ENCODE results near the gene GOLGB1.
A peak's percentile ranks its signal among the peaks of the same experiment; 100 is the strongest.
"Not testable (repeated sequence)": the region's sequence is repeated elsewhere in the genome, so short reads cannot be mapped to it uniquely, and the experiment has no call there.

Gene GOLGB1, protein sequence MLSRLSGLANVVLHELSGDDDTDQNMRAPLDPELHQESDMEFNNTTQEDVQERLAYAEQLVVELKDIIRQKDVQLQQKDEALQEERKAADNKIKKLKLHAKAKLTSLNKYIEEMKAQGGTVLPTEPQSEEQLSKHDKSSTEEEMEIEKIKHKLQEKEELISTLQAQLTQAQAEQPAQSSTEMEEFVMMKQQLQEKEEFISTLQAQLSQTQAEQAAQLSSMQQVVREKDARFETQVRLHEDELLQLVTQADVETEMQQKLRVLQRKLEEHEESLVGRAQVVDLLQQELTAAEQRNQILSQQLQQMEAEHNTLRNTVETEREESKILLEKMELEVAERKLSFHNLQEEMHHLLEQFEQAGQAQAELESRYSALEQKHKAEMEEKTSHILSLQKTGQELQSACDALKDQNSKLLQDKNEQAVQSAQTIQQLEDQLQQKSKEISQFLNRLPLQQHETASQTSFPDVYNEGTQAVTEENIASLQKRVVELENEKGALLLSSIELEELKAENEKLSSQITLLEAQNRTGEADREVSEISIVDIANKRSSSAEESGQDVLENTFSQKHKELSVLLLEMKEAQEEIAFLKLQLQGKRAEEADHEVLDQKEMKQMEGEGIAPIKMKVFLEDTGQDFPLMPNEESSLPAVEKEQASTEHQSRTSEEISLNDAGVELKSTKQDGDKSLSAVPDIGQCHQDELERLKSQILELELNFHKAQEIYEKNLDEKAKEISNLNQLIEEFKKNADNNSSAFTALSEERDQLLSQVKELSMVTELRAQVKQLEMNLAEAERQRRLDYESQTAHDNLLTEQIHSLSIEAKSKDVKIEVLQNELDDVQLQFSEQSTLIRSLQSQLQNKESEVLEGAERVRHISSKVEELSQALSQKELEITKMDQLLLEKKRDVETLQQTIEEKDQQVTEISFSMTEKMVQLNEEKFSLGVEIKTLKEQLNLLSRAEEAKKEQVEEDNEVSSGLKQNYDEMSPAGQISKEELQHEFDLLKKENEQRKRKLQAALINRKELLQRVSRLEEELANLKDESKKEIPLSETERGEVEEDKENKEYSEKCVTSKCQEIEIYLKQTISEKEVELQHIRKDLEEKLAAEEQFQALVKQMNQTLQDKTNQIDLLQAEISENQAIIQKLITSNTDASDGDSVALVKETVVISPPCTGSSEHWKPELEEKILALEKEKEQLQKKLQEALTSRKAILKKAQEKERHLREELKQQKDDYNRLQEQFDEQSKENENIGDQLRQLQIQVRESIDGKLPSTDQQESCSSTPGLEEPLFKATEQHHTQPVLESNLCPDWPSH (N-terminal part only)

GRCh38 chr3:121749276-121750086, at the start of gene GOLGB1:
Gene GOLGB1 (minus strand): TSS chr3:121749741. CDS start chr3:121730971, 18,770 bp downstream.
- peak; percentile 98 for DNase-seq (ENCODE audit: low read depth, low spot score)

- DNase-seq (ENCODE audit: low read depth, low spot score): no peak
These were observed 47.4 kb upstream of the GOLGB1 start for GRCh38 chr3:121796970-121797369.

DNA sequence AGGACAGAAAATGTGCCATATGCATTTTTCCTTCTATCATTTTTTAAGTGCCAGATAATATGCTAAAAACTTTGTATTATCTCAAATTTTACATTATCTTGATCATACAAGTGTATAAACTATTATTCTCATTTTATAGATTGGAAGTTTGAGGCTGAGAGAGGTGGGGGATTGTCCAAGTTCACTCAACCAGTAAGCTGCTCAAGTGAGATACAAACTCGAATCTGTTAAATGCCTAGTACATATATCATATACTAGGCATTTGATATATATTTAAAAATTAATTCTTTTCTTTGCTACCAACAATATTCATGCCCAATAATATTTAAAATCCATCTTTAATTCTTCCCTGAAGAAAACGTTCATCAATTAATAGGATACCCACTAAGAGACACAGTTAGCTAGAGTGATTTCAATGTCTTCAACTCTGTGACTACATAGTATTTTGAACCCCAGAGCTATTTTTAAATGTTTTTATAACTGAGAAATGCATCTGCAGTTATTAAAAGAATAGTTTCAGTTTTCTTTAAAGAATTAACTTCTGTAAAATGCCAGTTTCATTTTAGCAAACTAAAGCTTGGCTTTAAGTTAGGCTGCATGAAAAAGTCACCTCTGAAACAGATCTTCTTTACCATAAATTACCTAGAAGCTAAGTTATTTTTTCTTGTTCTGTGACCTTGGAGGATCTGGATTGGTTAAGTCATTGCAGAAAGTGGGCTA, 44.9 kb upstream of the GOLGB1 start:
- no peak for DNase-seq (ENCODE audit: low read depth, low spot score)

DNA sequence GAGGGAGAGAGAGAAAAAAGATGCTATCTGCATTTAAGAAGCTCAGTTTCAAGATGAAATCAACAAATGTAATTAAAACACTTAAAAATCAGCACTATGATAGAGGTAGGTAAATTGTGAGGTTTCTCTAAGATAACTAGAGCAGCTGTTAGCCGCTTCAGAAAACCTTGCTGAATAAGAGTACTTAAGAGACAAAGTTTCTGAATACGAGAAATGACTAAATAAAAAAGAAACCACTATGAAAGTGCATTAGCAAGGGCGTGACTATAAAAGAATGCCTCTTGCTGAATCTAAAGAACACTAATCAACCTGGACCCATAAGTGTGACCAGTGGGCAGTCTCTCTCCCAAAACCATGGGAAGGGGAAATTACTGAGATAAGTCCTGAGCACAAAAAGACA, 43.5 kb upstream of the GOLGB1 start:
- DNase-seq (ENCODE audit: low read depth, low spot score): no peak

DNA sequence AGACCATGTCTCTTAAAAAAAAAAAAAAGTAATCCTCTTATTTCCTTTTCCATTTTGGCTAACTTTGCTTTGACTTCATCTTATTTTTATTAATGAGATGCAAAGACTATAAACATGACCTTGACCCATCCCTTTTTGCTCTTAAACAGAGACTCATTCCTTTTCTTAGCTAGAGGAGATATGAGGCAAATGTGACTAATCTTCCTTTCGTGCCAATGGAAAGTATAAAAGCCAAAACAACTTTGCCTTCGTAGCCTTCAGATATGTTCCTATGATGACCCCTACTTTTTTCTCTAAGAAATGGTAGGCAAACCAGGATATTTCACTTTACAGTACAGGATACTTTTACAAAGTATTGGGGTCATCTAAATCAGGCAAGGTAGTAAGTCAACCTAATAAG, 36.9 kb upstream of the GOLGB1 start:
- DNase-seq (ENCODE audit: low read depth, low spot score): no peak

DNA sequence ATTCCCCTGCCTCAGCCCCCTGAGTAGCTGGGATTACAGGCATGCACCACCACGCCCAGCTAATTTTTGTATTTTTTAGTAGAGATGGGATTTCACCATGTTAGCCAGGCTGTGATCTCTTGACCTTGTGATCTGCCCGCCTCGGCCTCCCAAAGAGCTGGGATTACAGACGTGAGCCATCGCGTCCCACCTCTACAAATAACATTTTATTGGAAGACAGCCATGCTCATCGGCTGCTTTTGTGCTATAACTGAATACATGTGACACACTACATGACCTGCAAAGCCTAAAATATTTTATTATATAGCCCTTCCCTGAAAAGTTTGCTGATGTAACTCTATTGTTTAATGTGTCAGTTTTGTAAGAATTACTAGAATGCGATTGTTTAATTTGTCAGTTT, 33.2 kb upstream of the GOLGB1 start:
- not testable (repeated sequence) for DNase-seq (ENCODE audit: low read depth, low spot score)

GRCh38 chr3:121781611-121782010, 32.1 kb upstream of the GOLGB1 start:
- DNase-seq (ENCODE audit: low read depth, low spot score): no peak

DNA sequence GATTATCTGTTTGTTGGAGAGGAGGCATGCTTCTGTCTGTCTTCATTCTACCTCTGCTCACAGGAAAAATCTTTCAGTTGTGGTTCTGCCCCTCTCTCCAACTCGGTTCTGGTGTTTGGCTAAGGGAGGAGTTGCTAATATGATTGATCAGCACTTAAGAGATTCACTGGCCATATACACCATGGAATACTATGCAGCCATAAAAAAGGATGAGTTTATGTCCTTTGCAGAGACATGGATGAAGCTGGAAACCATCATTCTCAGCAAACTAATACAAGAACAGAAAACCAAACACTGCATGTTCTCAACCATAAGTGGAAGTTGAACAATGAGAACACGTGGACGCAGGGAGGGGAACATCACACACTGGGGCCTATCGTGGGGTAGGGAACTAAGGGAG, 25.6 kb upstream of the GOLGB1 start:
- DNase-seq (ENCODE audit: low read depth, low spot score): not testable (repeated sequence)

DNA sequence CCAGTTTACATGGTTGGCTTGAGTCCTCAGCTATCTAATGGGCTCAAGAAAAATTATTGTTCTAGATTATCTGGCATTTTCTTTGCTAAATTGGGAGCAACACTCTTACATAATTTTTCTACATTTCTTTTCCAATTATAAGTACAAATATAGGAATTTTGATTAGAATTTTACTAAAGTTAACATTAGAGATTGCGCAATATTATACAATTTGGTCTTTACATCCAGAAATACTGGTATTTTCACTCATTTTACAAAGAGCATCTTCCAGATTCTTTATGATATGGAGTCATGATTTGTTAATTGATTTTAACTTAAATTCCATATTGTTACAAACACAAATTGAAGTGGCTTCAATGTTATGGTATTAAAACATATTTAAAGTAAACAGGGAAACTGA, 19.7 kb upstream of the GOLGB1 start:
- DNase-seq (ENCODE audit: low read depth, low spot score): no peak

DNA sequence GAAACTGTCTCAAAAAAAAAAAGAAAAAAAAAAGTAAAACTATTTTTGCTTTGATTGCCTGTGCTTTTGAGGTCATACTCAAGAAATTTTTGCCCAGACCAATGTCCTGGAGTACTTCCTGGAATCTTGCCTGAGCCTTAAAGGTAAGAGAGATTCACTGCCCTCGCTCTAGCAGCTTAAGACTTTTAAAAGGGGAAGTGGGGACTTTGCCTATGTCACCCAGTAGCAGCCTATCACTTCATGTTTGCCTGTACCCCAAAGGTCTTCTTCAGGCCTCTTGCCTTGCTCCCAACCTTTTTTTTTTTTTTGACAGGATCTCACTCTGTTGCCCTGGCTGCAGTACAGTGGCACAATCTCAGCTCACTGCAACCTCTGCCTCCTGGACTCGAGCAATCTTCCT, 18.9 kb upstream of the GOLGB1 start:
- no peak for DNase-seq (ENCODE audit: low read depth, low spot score)

- DNase-seq (ENCODE audit: low read depth, low spot score): no peak
These were observed 10.1 kb upstream of the GOLGB1 start for GRCh38 chr3:121759541-121760202.

GRCh38 chr3:121758727-121759450, 9.3 kb upstream of the GOLGB1 start:
- DNase-seq (ENCODE audit: low read depth, low spot score): no peak

DNA sequence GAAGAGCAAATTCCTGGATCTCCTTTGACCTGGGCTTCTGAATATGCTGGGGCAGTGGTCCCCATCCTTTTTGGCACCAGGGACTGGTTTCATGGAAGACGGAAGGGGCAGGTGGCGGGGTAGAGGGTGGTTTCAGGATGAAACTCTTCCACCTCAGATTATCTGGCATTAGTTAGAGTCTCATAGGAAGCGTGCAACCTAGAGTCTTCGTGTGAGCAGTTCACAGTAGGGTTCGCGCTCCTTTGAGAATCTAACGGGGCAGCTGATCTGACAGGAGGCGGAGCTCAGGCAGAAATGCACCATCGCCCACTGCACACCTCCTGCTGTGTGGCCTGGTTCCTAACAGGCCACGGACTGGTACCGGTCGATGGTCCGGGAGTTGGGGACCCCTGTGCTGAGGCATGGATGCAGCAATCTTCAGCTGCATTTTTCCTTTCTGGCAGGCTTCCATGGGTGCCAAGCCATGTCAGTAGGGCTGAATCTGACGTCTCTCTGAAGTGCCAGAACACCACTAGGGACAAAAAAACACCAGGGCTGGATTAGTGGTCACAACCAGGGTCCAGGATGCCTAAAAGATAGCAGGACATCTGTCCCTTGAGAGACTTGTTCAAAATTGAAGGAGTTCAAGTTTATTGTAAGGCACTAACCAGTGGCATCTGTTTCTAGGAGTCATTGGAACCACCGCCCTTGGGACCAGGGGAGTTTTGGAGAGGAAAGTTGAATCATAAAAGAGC, 8.4 kb upstream of the GOLGB1 start:
- no peak for DNase-seq (ENCODE audit: low read depth, low spot score)

DNA sequence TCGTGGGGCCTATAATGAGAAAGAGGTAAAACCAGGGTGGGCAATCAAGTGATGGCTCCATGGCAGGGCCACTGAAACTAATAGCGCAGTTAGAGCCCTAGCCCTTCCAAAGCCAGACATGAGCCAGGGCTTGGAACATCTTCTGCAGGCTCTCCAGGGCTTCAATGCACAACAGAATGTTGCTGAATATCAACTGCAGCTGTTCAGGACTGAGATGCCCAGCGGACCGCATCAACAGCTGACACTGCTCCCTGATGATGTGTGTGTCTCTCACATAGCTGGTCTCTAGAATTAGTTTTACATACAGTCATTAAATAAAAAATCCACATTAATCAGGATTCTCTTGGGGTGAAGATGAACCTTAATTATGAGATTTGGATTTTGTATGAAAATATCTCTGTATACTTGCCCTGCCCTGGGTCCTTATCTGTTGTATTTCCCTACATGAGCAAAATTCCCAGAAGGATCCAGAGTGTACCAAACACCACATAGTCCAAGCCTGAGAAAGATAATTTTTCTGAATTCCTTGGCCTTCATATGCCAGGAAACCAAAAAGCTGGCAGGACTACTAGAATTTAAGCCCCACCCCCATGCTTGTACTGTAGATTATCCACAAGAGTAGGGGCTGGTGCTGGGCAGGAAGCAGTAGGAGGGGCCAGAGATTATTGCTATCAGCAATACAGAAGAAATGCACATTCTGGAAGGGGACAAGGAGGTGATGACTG, 7.7 kb upstream of the GOLGB1 start:
- no peak for DNase-seq (ENCODE audit: low read depth, low spot score)

DNA sequence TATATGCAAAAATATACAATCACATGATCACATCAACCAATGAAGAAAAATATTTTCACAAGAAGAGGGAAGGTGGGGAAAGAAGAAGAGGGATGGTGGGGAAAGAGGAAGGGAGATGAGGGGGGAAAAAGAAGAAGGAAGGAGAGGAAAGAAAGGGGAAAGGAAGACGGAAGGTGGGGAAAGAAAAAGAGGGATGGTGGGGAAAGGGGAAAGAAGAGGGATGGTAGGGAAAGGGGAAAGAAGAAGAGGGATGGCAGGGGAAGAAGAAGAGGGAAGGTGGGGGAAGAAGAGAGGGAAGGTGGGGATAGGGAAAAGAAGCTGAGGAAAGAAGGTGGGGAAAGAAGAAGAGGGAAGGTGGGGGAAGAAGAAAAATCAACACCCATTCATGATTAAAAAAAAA, 3.2 kb upstream of the GOLGB1 start:
- no peak for DNase-seq (ENCODE audit: low read depth, low spot score)

- no peak for DNase-seq (ENCODE audit: low read depth, low spot score)
These were observed 2.7 kb upstream of the GOLGB1 start for GRCh38 chr3:121752261-121752660.

DNA sequence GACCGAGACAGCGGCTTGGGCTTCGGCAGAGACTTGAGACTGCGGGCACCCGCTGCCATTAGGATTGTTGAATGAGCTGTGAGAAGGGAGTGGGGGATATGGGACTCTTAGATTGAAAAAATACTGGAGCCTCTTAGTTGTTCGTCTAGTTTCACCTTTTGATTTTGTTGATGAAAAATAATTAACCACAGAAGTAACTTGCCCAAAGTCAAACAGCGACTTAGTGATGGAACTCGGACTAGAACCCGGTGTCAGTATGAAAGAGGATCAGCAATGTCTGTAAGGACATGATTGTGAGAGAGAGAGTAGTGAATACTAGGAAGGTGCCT, 510 bp upstream of the GOLGB1 start:
- DNase-seq (ENCODE audit: low read depth, low spot score): no peak
